Heart left ventricle (tissue), 16 donors: ENCODE data around the gene SRC. TPM values are rescaled to one million over a fixed set of nuclear protein-coding genes. Genes with fewer than 3 reads are reported as not detected.

Experiments used
- ATAC-seq, 4 donors: fragments of 200-7000 bp; cut with Tn5 transposase; one replicate each; pipeline ENCODE4 v1.9.1; 2020 to 2022; ENCODE audit warnings: moderate library complexity in 4 of 4, mild to moderate bottlenecking in 3 of 4, moderate number of reproducible peaks in 1 of 4
- DNase-seq, 5 donors: peaks; one replicate each; pipeline ENCODE4 v3.0.0-alpha.2; 2020
- H3K27ac ChIP-seq, 12 donors: fragments of 200-600 bp; sonication (generic) in 4 of 12; one replicate each; pipeline versions ENCODE4 v1.5.0 to v1.8.0; 2016 to 2022; ENCODE audit warnings: mild to moderate bottlenecking in 2 of 12
- H3K27me3 ChIP-seq, 9 donors: fragments of 200-600 bp; sonication (generic) in 2 of 9; one replicate each; pipeline versions ENCODE4 v1.5.1 to v1.8.0; 2016 to 2022; ENCODE audit warnings: mild to moderate bottlenecking in 3 of 9
- H3K36me3 ChIP-seq, 9 donors: fragments of 200-600 bp; sonication (generic) in 2 of 9; one replicate each; pipeline versions ENCODE4 v1.5.0 to v1.8.0; 2018 to 2022; ENCODE audit warnings: mild to moderate bottlenecking in 2 of 9
- H3K4me1 ChIP-seq, 12 donors: fragments of 200-600 bp; sonication (generic) in 4 of 12; one replicate each; pipeline versions ENCODE4 v1.5.0 to v1.8.0; 2016 to 2022; ENCODE audit warnings: mild to moderate bottlenecking in 3 of 12
- H3K4me3 ChIP-seq, 12 donors: fragments of 200-600 bp; sonication (generic) in 4 of 12; one replicate each; pipeline versions ENCODE4 v1.5.0 to v1.8.0; 2017 to 2022; ENCODE audit warnings: mild to moderate bottlenecking in 9 of 12, moderate library complexity in 4 of 12
- H3K9me3 ChIP-seq, 12 donors: fragments of 200-600 bp; sonication (generic) in 4 of 12; one replicate each; pipeline versions ENCODE4 v1.5.0 to v1.8.0; 2016 to 2022; ENCODE audit warnings: mild to moderate bottlenecking in 1 of 12
- CTCF ChIP-seq, 12 donors: fragments of 200-600 bp; sonication (generic) in 4 of 12; IDR thresholded peaks; one replicate each; pipeline versions ENCODE4 v1.5.0 to v1.8.0; 2018 to 2022; ENCODE audit warnings: antibody characterized with exemption in 12 of 12, mild to moderate bottlenecking in 5 of 12
- POLR2A ChIP-seq, 2 donors: fragments of 450-650 bp; IDR thresholded peaks; one replicate each; pipeline ENCODE4 v1.6.1; 2017; ENCODE audit warnings: antibody characterized with exemption in 2 of 2, mild to moderate bottlenecking in 2 of 2, moderate library complexity in 2 of 2
- WGBS, 4 donors: extraction: QIAGEN DNeasy Blood & Tissue Kit in 2 of 4; methylation state at CpG; one replicate each; pipeline versions ENCODE4 v1.1.5 to v1.1.7; 2013 to 2018; 5-methylcytosine and 5-hydroxymethylcytosine counted together
- intact Hi-C, 10 donors: fragments of 100-400 bp; cut with DNase I; formaldehyde crosslinking; loops; one replicate each; pipeline versions ENCODE4 v1.11.1 to v1.14.2; 2022
- polyA plus RNA-seq, 2 donors: library from polyadenylated mRNA; stranded (reverse); fragments of 200-250 nt; gene quantifications; one replicate each; pipeline ENCODE4 v1.2.3, GENCODE V29; 2013
- total RNA-seq, 9 donors: library from RNA; depleted of rRNA in 2 of 9; stranded (reverse); fragments of >200 nt in 2 of 9; fragmentation: NEBNext Ultra II Directional in 3 of 9; extraction: Animal tissue kit (Norgen Biotek cat#: 25700) in 3 of 9; gene quantifications; one replicate each; pipeline versions ENCODE4 v1.1.0 to v1.2.4, GENCODE V29; 2016 to 2023
- donor health status: ischemic (EF 13 %, LVEDD 7.1; RV severe dilation, severe dysfunction).
- donor health status: healthy with polysubstance abuse.
- donor health status: DM: no; HTN: yes; CAD: no.
- donor health status: DM: no; HTN: no; CAD: no.
- donor health status: ischemic (EF 25% LVEDD 6.9; RV normal size, moderate dysfunction).
- donor health status: ischemic (EF 25% LVEDD 5.7; RV mildly dilated, moderate dysfunction).
- donor health status: healthy.
- donor health status: DM: yes; HTN: yes; CAD: no.
- donor health status: ischemic (EF 35%, LVEDD 5.7; RV mildly dilated, moderate dysfunction).
- donor health status: nonischemic (EF 11% LVEDD 7.7; RV severe dilation, severe dysfunction).
- donor health status: DM: yes; HTN: yes; CAD: no.
- donor health status: PGD.
- donor health status: ischemic (EF 29% LVEDD 5.4; RV normal size, mild dysfunction).
- donor health status: nonischemic (EF 23%, LVEDD 6.1; RV moderate dilation, normal function).

Gene SRC
- total and polyA plus RNA-seq, 11 donors, result 2.5 to 19.9 (median 5.1) TPM

- H3K4me3 ChIP-seq, result no peak overlapping the region
- DNase-seq (no peak), ATAC-seq (no peak)
- TF ChIP-seq POLR2A (IDR thresholded peaks at IDR 0.05) (no peak), CTCF (IDR thresholded peaks at IDR 0.05) (no peak)
- peaks cover 0 to 48% (median 23%) of the 10 kb centered on the region in 9 donors for H3K36me3 ChIP-seq
- WGBS, 4 donors, result 81 to 87% (median 83%) methylated on average over 16 of the region's 16 CpGs
- intact Hi-C loops, result loop anchor here in 1 of 10 donors (2.0 kb wide), 1 partner anchor 23 kb away; no protein-coding TSS in a partner anchor
- peaks cover 0 to 64% (median 22%) of the 10 kb centered on the region in 12 donors for H3K4me1 ChIP-seq
- H3K27me3 ChIP-seq, result no peaks in the 10 kb centered on the region
- H3K9me3 ChIP-seq, result no peaks in the 10 kb centered on the region
- no peak overlapping the region for H3K27ac ChIP-seq
Measured at GRCh38 chr20:37309936-37310590, 35.9 kb upstream of the SRC start.

DNA sequence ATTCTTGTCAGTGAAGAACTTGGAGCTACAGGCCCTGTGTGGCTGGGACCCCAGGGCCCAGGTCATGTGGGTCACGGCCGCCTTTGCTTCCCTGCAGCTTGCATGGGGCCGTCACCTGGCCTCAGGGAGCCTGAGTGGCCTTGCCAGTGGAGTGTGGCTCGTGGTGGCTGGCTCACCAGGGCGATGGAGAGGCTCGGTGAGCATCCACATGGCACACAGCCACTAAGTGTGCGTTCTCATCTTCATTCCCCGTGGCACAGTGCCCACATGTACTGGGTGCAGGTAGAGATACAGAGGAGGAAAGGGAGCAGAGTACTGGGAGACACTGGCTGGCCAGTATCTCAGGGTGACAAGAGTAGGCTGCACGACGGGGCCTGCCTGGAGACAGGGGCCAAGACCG, 35.0 kb upstream of the SRC start:
- DNase-seq, result no peak
- Histone ChIP-seq H3K4me1 (peaks cover 0 to 64% (median 28%) of the 10 kb centered on the region in 12 donors), H3K36me3 (peaks cover 0 to 47% (median 20%) of the 10 kb centered on the region in 9 donors), H3K27me3 (no peaks in the 10 kb centered on the region), H3K9me3 (no peaks in the 10 kb centered on the region), H3K4me3 (no peak overlapping the region), H3K27ac (no peak overlapping the region)
- ATAC-seq, result no peak
- no peak for TF ChIP-seq CTCF (IDR thresholded peaks at IDR 0.05)
- intact Hi-C loops, result no loop called here
- 89 to 93% (median 93%) methylated on average over 7 to 11 of the region's 11 CpGs for WGBS, 4 donors

- intact Hi-C loops, result no loop called here
- DNase-seq (no peak), ATAC-seq (no peak)
- Histone ChIP-seq H3K27ac (peak overlapping the region in 1 of 12 donors; percentile 87), H3K36me3 (peaks cover 0 to 49% (median 26%) of the 10 kb centered on the region in 9 donors), H3K27me3 (no peaks in the 10 kb centered on the region), H3K4me1 (peaks cover 0 to 59% (median 30%) of the 10 kb centered on the region in 12 donors), H3K4me3 (no peak overlapping the region), H3K9me3 (no peaks in the 10 kb centered on the region)
- TF ChIP-seq POLR2A (IDR thresholded peaks at IDR 0.05) (no peak), CTCF (IDR thresholded peaks at IDR 0.05) (no peak)
- WGBS, 4 donors, result 95 to 97% (median 96%) methylated on average over 17 of the region's 17 CpGs
Measured at GRCh38 chr20:37311710-37312355, 34.1 kb upstream of the SRC start.

GRCh38 chr20:37313546-37314091, 32.3 kb upstream of the SRC start:
- Histone ChIP-seq H3K27ac (peak overlapping the region in 8 of 12 donors; percentile 73 to 93 (median 86)), H3K27me3 (no peaks in the 10 kb centered on the region), H3K36me3 (peaks cover 0 to 47% (median 33%) of the 10 kb centered on the region in 9 donors), H3K4me3 (no peak overlapping the region), H3K4me1 (peaks cover 0 to 45% (median 29%) of the 10 kb centered on the region in 12 donors), H3K9me3 (no peaks in the 10 kb centered on the region)
- ATAC-seq (no peak), DNase-seq (no peak)
- TF ChIP-seq POLR2A (IDR thresholded peaks at IDR 0.05) (no peak), CTCF (IDR thresholded peaks at IDR 0.05) (no peak)
- intact Hi-C loops, result no loop called here
- 94 to 96% (median 95%) methylated on average over 8 of the region's 8 CpGs for WGBS, 4 donors
